K562 (cell line): Measurements from ENCODE around the gene TRAPPC2B. TPM values are rescaled to one million over a fixed set of nuclear protein-coding genes. Genes with fewer than 3 reads are reported as not detected.

Source experiments
- CEBPB ChIP-seq: fragments of 450-650 bp; IDR thresholded peaks from 2 replicates; pipeline ENCODE4 v1.6.1; 2016; ENCODE audit warnings: missing genetic modification characterization, missing compliant biosample characterization
- CSDE1 ChIP-seq, 2 experiments: fragments of 450-650 bp; IDR thresholded peaks; 2 replicates each; pipeline ENCODE4 v1.6.1; 2016; ENCODE audit warnings: mild to moderate bottlenecking in 1 of 2
- FOXJ3 ChIP-seq: sonication (generic); formaldehyde crosslinking; IDR thresholded peaks from 2 replicates; pipeline ENCODE4 v1.4.0; 2020; ENCODE audit warnings: mild to moderate bottlenecking, missing genetic modification reagents
- GABPB2 ChIP-seq: fragments of 250-450 bp; sonication (Bioruptor Pico); conservative IDR thresholded peaks from 2 replicates; pipeline ENCODE4 v1.5.1; 2021; ENCODE audit warnings: mild to moderate bottlenecking
- KAT7 ChIP-seq: sonication (generic); formaldehyde crosslinking; IDR thresholded peaks from 2 replicates; pipeline ENCODE4 v1.8.0; 2022; ENCODE audit warnings: missing genetic modification reagents, mild to moderate bottlenecking, borderline replicate concordance
- L3MBTL2 ChIP-seq: fragments of 450-650 bp; IDR thresholded peaks from 2 replicates; pipeline ENCODE4 v1.6.1; 2016; ENCODE audit warnings: mild to moderate bottlenecking, moderate library complexity
- MED1 ChIP-seq: sonication (generic); formaldehyde crosslinking; IDR thresholded peaks from 2 replicates; pipeline ENCODE4 v1.8.1; 2023; ENCODE audit warnings: missing genetic modification reagents, borderline replicate concordance
- NKRF ChIP-seq: fragments of 450-650 bp; IDR thresholded peaks from 2 replicates; pipeline ENCODE4 v1.6.1; 2016; ENCODE audit warnings: borderline replicate concordance
- NONO ChIP-seq, 2 experiments: fragments of 200-400 bp in 1 of 2; fragments of 450-650 bp in 1 of 2; formaldehyde crosslinking in 1 of 2; IDR thresholded peaks; 2 replicates each; pipeline ENCODE4 v1.6.1; 2017; ENCODE audit warnings: low read depth in 2 of 2, mild to moderate bottlenecking in 2 of 2, moderate library complexity in 2 of 2, low read length in 1 of 2
- PYGO2 ChIP-seq: fragments of 450-650 bp; IDR thresholded peaks from 2 replicates; pipeline ENCODE4 v1.6.1; 2016; ENCODE audit warnings: mild to moderate bottlenecking, missing genetic modification characterization, moderate library complexity, missing compliant biosample characterization
- RBM39 ChIP-seq: fragments of 200-400 bp; formaldehyde crosslinking; optimal IDR thresholded peaks from 2 replicates; pipeline ENCODE3; 2018; ENCODE audit warnings: low read depth, low read length
- SIX5 ChIP-seq, 2 experiments: IDR thresholded peaks; 2 replicates each; pipeline ENCODE4 v1.6.1; 2011; ENCODE audit warnings: low read length in 2 of 2, borderline replicate concordance in 1 of 2, low read depth in 1 of 2, mild to moderate bottlenecking in 1 of 2, moderate library complexity in 1 of 2; ENCODE audit not compliant: insufficient read depth in 1 of 2
- SRF ChIP-seq, 2 experiments: fragments of 250-450, 450-650 bp in 1 of 2; sonication (Bioruptor Pico) in 1 of 2; sonication (generic) in 1 of 2; formaldehyde crosslinking; IDR thresholded peaks; 2 replicates each; pipeline versions ENCODE4 v1.5.0 to v1.5.1; 2020 to 2022; ENCODE audit warnings: mild to moderate bottlenecking in 1 of 2, missing genetic modification reagents in 1 of 2
- STAT5A ChIP-seq: IDR thresholded peaks from 2 replicates; pipeline ENCODE4 v1.6.1; 2012; ENCODE audit warnings: low read length, inconsistent platforms, borderline replicate concordance
- TCF7 ChIP-seq: sonication (generic); IDR thresholded peaks from 2 replicates; pipeline ENCODE4 v1.6.1; 2016; ENCODE audit warnings: antibody characterized with exemption, borderline replicate concordance
- ZNF57 ChIP-seq: fragments of 450-650 bp; formaldehyde crosslinking; IDR thresholded peaks from 2 replicates; pipeline ENCODE4 v1.4.0; 2020; ENCODE audit warnings: mild to moderate bottlenecking, moderate library complexity
- polyA plus RNA-seq, 8 experiments: library from polyadenylated mRNA; depleted of rRNA in 4 of 8; stranded (reverse) in 5 of 8; unstranded in 3 of 8; fragments of >200 nt; fragmentation: Nextera tagmentation in 2 of 8; fragmentation: Illumina TruSeq in 1 of 8; extraction: Ambion mirVana in 2 of 8; extraction: Trizol in 1 of 8; gene quantifications; 2 replicates each; pipeline versions ENCODE4 v1.2.1 to v1.2.3, GENCODE V29; 2011 to 2014; ENCODE audit warnings: inconsistent platforms in 1 of 8, missing spikeins in 1 of 8
- total RNA-seq, 7 experiments: library from RNA; depleted of rRNA in 6 of 7; stranded (reverse); fragments of >200 nt in 6 of 7; fragmentation: Illumina TruSeq in 2 of 7; extraction: Trizol in 2 of 7; gene quantifications; 2 replicates each; pipeline versions ENCODE4 v1.2.1 to v1.2.3, GENCODE V29; 2011 to 2021; ENCODE audit warnings: low replicate concordance in 1 of 7
- TF ChIP-seq, protein P1 (sequence below): IDR thresholded peaks from 2 replicates; pipeline ENCODE4 v1.6.1; 2011; ENCODE audit not compliant: insufficient read length; ENCODE audit errors: extremely low read depth
- TF ChIP-seq, protein P2 (sequence below): fragments of 250-450 bp; sonication (Bioruptor Pico); IDR thresholded peaks from 2 replicates; pipeline ENCODE4 v1.8.0; 2021; ENCODE audit warnings: mild to moderate bottlenecking, moderate library complexity
- TF ChIP-seq, protein P3 (sequence below): fragments of 450-650 bp; IDR thresholded peaks from 2 replicates; pipeline ENCODE4 v1.6.1; 2016; ENCODE audit warnings: antibody characterized with exemption
- TF ChIP-seq, protein P4 (sequence below): fragments of 250-450 bp; sonication (Bioruptor Pico); IDR thresholded peaks from 2 replicates; pipeline ENCODE4 v1.5.0; 2020; ENCODE audit warnings: mild to moderate bottlenecking

Gene TRAPPC2B
- total and polyA plus RNA-seq, 9 of the 15 experiments (the other 6 are each of a cell fraction or from before 2014, with no cell fraction given), result 2.2 to 20.4 (median 4.6) TPM

DNA sequence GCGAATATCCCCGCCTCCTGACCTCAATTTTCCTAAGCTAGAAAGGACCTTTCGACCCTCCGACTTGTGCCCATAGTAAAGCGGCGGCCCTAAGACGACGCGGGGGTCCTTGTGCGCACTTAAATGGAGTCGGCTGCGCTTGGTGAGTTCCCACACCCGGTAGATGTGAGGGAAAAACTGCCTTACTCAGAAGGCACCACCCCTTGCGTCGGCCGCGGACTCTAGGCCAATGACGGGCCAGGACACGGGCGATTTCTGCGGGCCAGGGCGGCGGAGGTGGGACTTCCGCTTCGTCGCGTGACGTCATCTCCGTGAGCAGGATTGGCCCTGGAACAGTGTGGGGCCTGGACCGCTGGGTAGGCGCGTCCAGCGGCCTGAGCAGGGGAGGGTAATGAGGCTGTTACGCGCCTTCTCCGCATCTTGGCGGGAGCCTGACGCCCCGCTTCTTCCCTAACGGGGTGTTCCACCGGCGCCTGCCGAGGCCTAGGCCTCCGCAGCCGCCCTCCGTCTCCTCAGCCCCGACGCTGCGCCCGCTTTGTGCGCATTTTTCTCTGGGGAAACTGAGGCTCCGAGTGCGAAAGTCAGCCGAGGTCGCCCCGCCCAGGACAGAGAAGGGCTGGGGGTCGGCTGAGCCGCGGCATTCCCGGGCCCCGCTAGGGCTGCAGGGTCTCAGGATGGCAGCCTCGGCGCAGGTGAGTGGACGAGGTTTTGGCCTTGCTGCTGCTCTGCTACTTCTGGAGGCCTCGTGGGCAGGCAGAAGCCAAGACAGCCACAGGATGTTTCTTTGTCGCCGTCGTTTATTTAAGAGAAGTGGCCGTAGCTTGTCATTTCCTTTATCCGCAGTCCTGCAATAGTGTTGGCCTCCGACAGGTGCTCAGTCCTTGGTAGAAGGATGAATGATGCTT is 42.9 kb upstream of the TRAPPC2B start, which contains the start of gene ZNF543 (continued):
- TF ChIP-seq SIX5 (IDR thresholded peaks at IDR 0.05; ENCODE audit: borderline replicate concordance in 1 of 2, insufficient read depth in 1 of 2, low read depth in 1 of 2, low read length in 2 of 2) (no peak), STAT5A (no peak), CEBPB (no peak), SRF (CRISPR knock-in tag; IDR thresholded peaks at IDR 0.05) (no peak), PYGO2 (no peak), KAT7 (CRISPR knock-in tag) (0 out of 2 replicates have a peak, but pooled peaks have one; percentile 42), FOXJ3 (CRISPR knock-in tag) (no peak), NKRF (no peak; the same call in 1 of the 2 replicates), TCF7 (0 out of 2 replicates have a peak, but pooled peaks have one; percentile 22), L3MBTL2 (peak; percentile 66), CSDE1 (IDR thresholded peaks at IDR 0.05) (peak in 1 of 2 experiments; percentile 34; a peak in 1 of 4 replicates), GABPB2 (no peak), MED1 (CRISPR knock-in tag) (no peak), RBM39 (no peak), NONO (IDR thresholded peaks at IDR 0.05; ENCODE audit: low read depth in 2 of 2, low read length in 1 of 2) (no peak), ZNF57 (CRISPR knock-in tag) (no peak)
- TF ChIP-seq, protein P1, sequence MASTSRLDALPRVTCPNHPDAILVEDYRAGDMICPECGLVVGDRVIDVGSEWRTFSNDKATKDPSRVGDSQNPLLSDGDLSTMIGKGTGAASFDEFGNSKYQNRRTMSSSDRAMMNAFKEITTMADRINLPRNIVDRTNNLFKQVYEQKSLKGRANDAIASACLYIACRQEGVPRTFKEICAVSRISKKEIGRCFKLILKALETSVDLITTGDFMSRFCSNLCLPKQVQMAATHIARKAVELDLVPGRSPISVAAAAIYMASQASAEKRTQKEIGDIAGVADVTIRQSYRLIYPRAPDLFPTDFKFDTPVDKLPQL, result no peak
- TF ChIP-seq, protein P2, sequence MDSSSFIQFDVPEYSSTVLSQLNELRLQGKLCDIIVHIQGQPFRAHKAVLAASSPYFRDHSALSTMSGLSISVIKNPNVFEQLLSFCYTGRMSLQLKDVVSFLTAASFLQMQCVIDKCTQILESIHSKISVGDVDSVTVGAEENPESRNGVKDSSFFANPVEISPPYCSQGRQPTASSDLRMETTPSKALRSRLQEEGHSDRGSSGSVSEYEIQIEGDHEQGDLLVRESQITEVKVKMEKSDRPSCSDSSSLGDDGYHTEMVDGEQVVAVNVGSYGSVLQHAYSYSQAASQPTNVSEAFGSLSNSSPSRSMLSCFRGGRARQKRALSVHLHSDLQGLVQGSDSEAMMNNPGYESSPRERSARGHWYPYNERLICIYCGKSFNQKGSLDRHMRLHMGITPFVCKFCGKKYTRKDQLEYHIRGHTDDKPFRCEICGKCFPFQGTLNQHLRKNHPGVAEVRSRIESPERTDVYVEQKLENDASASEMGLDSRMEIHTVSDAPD (CRISPR knock-in tag), result no peak
- TF ChIP-seq, protein P3, sequence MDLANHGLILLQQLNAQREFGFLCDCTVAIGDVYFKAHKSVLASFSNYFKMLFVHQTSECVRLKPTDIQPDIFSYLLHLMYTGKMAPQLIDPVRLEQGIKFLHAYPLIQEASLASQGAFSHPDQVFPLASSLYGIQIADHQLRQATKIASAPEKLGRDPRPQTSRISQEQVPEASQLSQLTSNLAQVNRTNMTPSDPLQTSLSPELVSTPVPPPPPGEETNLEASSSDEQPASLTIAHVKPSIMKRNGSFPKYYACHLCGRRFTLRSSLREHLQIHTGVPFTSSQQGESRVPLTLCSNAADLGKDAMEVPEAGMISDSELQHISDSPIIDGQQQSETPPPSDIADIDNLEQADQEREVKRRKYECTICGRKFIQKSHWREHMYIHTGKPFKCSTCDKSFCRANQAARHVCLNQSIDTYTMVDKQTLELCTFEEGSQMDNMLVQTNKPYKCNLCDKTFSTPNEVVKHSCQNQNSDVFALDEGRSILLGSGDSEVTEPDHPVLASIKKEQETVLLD, result no peak
- TF ChIP-seq, protein P4, sequence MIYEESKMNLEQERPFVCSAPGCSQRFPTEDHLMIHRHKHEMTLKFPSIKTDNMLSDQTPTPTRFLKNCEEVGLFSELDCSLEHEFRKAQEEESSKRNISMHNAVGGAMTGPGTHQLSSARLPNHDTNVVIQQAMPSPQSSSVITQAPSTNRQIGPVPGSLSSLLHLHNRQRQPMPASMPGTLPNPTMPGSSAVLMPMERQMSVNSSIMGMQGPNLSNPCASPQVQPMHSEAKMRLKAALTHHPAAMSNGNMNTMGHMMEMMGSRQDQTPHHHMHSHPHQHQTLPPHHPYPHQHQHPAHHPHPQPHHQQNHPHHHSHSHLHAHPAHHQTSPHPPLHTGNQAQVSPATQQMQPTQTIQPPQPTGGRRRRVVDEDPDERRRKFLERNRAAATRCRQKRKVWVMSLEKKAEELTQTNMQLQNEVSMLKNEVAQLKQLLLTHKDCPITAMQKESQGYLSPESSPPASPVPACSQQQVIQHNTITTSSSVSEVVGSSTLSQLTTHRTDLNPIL, result no peak
